ENCODE data around the gene ELP5.

The ELP5 gene

DNA sequence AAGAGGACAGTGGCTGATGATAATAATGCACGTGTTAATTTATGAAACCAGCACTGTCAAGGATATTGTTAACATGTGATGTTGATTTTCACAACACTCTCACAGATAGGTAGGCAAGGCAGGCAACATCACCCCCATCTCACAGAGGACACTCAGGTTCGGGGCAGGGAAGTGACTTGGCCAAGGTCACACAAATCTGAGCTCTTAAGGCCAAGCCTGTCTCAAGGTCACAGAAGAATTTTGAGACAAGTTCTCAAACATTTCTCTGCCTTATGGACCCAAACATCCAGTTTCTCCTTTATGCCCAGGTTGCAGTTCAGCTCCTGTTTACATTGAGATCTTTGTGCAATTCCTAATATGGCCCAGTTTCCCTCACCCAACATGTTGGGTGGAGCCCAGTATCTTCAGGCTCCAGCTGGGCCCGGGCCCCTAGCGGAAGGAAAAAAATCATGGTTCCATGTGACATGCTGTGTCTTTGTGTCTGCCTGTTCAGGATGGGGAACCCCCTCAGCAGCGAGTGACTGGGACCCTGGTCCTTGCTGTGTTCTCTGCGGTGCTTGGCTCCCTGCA, 30.8 kb downstream of the ELP5 start:
- no peak for DNase-seq (ENCODE audit: low spot score)
- FAIRE-seq: no peak

GRCh38 chr17:7283471-7284216, 31.6 kb downstream of the ELP5 start:
- no peak for DNase-seq (ENCODE audit: low spot score)

GRCh38 chr17:7284911-7285310, 32.9 kb downstream of the ELP5 start:
- DNase-seq (ENCODE audit: low spot score): no peak
- FAIRE-seq: no peak

More at GRCh38 chr17:7283471-7284216, 31.6 kb downstream of the ELP5 start:
- no peak for FAIRE-seq

GRCh38 chr17:7285679-7286078, 33.7 kb downstream of the ELP5 start:
- DNase-seq (ENCODE audit: low spot score) (no peak), FAIRE-seq (no peak)

GRCh38 chr17:7289256-7290032, 37.4 kb downstream of the ELP5 start:
- DNase-seq (ENCODE audit: low spot score): no peak
- no peak for FAIRE-seq

DNA sequence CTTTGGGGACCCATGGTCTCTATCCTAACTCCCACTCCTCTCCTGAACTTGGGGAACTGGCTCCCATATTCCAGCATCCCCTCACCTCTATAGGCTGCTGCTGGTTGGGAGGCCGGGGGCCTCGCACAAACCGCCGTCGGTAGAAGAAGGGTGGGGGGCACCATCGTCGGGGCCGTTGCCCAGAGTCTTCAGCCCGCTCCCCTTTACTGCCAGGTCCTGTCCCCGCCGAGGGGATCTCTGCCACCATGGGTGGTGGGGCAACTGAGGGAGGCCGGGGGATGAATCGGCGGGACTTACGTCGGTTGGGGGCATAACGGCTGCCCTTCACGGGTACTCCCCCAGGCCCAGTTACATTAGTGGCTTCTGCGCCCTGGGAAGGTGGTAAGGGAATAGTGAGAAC, 38.2 kb downstream of the ELP5 start:
- no peak for DNase-seq (ENCODE audit: low spot score)
- FAIRE-seq: no peak

DNA sequence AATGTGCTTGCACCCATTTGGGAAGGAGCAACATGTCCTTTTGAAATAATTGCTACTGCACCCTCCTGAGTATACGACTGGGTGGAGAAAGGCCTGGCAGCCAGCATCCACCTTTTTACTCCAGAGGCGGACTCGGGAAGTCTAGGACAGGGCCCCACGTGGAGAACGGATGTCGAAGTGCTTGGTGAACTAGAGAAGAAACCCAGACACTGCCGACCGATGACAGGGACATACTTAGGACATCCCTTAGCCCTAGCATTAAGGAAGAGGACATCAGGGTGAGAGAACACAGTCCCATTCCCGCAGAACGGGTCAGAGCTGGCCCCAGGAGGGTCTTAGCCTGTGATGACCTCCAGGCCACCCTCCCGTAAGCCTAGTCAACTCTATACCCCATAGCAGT, 38.7 kb downstream of the ELP5 start:
- no peak for FAIRE-seq
- no peak for DNase-seq (ENCODE audit: low spot score)

- FAIRE-seq: no peak
- DNase-seq (ENCODE audit: low spot score): no peak
These were observed 40.2 kb downstream of the ELP5 start for GRCh38 chr17:7292194-7292593.

- FAIRE-seq (no peak), DNase-seq (ENCODE audit: low spot score) (no peak)
These were observed 40.7 kb downstream of the ELP5 start for GRCh38 chr17:7292729-7293128.

- DNase-seq (ENCODE audit: low spot score) (no peak), FAIRE-seq (no peak)
These were observed 41.1 kb downstream of the ELP5 start for GRCh38 chr17:7293159-7293558.

GRCh38 chr17:7293816-7294613, 42.0 kb downstream of the ELP5 start:
- no peak for FAIRE-seq

DNA sequence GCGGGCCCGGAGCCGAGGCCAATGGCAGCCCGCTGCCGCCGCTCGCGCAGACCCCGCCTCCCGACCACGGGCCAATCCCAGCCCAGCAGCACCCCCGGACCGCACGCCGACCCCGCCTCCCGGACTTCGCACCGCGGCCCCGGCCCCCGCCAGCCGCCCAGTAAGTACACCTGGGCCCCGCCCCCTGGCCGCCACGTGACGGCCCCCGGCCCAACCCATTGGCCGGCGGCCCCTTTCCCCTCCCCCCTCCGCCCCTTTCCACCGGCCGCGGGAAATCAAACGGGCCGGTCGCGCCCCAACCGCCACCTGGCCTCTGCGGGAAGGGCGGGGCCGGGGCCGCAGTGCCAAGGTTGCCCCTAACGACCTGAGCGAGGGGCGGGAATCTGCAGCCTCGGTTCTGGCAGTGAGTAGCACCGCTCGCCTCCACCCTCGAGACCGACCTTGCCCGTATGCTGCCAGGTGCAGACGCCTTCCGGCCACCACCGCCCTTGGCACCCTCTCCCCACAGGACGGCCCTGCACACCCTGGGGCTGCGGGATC, 42.7 kb downstream of the ELP5 start, which contains the start of gene YBX2:
YBX2 (minus strand) TSS at position 26 of the 540 bp plus-strand sequence. CDS start 139 bp downstream, outside the sequence.
- DNase-seq (ENCODE audit: low spot score): peak; percentile 83
- no peak for FAIRE-seq

More at GRCh38 chr17:7293816-7294613, 42.0 kb downstream of the ELP5 start:
- DNase-seq (ENCODE audit: low spot score): no peak

DNA sequence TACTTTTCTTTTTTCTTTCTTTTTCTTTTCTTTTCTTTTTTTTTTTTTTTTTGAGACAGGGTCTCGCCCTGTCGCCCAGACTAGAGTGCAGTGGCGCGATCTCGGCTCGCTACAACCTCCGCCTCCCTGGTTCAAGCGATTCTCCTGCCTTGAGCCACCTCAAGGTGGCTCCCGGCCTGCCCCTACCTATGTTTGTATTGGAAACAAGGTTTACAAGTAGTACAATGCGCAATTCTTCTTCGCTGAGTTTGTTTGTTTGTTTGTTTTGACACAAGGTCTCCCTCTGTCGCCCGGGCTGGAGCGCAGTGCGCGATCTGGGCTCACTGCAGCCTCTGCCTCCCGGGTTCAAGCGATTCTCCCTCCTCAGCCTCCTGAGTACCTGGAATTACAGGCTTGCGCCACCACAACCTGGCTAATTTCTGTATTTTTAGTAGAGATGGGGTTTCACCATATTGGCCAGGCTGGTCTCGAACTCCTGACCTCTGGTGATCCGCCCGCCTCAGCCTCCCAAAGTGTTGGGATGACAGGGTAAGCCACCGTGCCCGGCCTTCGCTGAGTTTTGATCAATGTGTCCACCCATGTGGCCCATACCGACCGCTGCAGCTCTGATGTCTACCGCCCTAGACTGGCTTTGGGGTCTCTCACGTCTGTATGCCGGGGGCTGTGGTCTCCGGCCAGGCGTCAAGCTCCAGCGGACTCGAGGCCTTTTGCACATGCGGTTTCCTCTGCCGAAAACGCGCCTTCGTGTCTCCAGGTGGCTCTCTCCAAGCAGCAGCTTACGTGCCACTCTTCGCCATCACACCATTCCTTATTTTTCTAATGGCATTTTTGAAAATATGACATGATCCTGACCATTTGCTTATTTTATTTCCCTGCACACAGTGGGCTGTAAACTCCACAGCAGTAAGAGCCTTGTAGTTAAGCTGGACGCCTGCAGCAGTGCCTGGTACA, 43.5 kb downstream of the ELP5 start:
- FAIRE-seq (no peak), DNase-seq (ENCODE audit: low spot score) (no peak)

- FAIRE-seq: no peak
These were observed 44.3 kb downstream of the ELP5 start for GRCh38 chr17:7296189-7296861.

GRCh38 chr17:7304179-7304578, 52.2 kb downstream of the ELP5 start:
- no peak for FAIRE-seq

More at GRCh38 chr17:7296189-7296861, 44.3 kb downstream of the ELP5 start:
- DNase-seq (ENCODE audit: low spot score): peak; percentile 80

DNA sequence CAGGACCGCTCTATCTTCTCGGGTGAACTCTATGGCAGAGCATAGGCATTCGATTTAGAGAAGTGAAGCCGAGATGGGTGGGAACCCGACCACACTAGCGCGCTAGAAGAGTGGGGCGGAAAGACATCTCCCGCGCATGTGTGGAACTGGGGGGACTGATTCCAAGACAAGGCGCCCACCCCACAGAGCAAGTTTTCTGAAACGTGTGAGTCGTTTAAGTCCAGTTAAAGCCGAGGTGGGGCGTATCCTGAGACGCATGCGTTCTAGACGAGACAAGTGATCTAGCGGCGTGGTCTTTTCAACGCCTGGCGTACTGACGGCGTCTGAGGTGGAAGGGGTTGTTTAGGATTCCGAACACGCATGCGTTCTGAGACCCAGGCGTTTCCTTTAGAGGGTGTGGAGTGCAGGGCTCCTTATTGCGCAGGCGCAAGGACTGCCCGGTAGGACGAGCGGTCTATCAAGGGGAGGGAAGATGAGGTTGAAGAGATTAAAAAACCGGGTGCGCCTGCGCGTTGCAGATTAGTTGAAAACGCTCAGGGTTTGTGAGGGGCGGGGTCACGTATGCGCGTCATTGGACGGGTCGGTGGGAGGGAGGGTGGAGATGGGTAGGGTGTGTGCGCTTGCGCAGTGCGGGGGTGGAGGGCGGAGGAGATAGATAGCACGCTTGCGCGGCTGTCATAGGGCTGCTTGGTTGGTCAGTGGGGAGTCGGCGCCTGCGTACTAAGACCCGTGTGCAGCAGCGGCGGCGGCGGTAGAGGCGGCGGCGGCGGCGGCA, 55.1 kb downstream of the ELP5 start, which contains the start of gene EIF5A:
EIF5A (plus strand) TSS at position 718 of the 775 bp plus-strand sequence. CDS start 2,008 bp downstream, outside the sequence.
- DNase-seq (ENCODE audit: low spot score): peak; percentile 94
- FAIRE-seq: peak; percentile 93

More at GRCh38 chr17:7304179-7304578, 52.2 kb downstream of the ELP5 start:
- no peak for DNase-seq (ENCODE audit: low spot score)

- DNase-seq (ENCODE audit: low spot score) (peak; percentile 26), FAIRE-seq (no peak)
These were observed 55.9 kb downstream of the ELP5 start for GRCh38 chr17:7307686-7308624.

All from urothelium cell line (cell line).